HG03064 (cell line): Measurements from ENCODE around the gene NUFIP1.
"Not testable (repeated sequence)": the region's sequence is repeated elsewhere in the genome, so short reads cannot be mapped to it uniquely, and the experiment has no call there.

Source experiments
- ATAC-seq: cut with Tn5 transposase; IDR thresholded peaks from one replicate; pipeline ENCODE4 v1.9.1; 2021; ENCODE audit warnings: low read depth; ENCODE audit not compliant: unreplicated experiment

The NUFIP1 gene

DNA sequence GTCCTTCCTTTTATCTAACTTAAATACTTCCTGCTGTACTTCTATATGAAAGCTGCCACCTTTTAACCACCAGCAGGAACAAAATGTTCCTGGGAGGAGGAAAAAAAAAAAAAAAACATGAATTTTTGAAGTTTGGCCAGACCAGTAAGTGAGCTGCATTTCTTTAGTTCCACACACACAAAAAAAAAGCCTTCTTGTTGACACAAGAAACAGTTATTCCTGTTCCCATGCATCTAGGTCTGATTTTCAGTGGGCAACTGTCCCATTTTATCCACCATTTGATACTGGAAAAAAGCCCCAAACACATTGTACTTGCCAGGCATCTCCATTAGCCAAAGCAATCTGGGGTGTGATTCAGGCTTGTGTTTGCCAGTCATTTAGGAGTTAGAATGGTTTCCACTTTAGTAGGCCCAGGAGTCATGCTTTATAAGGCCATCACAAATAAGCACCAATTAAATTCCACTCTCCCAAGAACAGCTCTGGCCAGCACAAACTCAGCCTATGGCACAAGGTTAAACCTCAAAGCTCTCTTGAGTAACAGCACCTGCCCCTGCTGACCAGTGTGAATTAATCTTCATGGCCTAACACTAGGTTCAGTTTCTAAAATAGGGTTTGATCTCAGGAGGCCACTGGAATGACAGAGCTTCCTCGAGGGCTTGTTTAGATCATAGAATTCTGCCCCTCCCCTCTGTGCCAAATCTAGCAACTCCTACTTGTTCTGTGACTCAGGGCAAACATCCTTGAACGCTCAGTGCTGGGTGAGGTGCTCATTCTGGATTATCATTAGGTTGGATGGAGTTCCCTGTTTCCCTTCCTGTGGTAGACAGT lies 67.1 kb downstream of the NUFIP1 start:
- ATAC-seq: no peak

DNA sequence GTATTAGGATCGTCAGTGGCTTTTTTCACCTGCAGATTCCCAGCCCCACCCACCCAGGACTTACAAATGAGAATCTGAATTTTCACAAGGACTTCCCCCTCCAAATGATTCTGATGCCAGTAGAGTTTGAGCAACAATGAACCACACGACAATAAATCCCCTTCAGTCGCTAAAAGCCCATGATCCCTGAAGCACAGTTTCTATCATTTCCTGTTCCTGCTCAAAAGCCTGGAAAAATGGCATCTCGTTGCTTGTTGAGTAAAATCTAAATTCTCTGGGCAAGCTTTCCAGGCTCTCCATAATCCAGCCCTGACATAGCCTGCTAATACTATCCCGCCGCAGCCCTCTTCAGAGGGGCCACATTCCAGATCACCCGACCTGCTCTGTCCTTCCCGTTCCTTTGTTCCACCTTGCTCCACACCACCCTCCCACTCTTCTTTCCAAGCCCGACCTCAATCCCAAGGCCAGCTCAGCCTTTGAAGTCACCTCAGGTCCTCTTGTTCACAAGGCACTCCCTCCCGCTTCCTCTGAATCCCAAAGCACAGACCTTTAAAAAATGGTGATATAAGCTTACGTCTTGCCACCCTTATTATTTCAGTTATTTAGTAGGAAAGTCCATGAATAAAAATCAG lies 67.9 kb downstream of the NUFIP1 start:
- no peak for ATAC-seq

DNA sequence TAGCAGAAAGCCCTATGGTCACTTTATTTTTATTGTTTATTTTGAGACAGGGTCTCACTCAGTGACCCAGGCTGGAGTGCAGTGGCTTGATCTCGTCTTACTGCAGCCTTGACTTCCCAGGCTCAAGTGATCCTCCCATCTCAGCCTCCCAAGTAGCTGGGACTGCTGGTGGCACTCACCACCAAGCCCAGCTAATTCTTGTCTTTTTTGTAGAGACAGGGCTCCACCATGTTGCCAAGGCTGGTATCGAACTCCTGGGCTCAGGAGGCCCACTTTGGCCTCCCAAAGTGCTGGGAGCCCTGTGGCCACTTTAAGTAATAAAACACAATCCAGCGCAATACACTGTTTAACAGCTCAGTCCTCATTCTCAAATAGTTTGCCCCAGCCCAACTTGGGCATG lies 69.3 kb downstream of the NUFIP1 start:
- no peak for ATAC-seq

DNA sequence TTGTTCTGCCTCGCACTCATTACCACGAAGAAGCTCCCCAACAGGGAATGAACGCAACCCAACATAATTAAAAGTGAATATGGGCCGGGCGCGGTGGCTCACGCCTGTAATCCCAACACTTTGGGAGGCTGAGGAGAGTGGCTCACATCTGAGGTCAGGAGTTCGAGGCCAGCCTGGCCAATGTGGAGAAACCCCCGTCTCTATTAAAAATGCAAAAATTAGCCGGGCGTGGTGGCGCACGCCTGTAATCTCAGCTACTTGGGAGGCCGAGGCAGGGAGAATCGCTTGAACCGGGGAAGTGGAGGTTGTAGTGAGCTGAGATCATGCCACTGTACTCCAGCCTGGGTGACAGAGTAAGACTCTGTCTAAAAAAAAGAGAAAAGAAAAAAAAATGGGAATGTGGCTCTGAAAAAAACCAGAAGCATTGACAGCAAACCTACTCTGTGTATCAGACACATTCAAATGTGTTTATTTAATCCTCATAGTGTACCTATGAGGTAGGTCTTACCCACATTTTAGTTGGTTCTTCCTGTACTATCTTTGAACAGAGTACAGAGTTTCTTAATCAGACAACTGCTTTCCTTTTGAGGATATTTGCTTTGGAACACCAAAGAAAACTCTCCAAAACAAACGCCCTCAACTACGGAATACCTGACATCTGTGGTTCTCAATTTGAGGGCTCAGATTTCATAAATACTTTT lies 70.0 kb downstream of the NUFIP1 start:
- no peak for ATAC-seq

DNA sequence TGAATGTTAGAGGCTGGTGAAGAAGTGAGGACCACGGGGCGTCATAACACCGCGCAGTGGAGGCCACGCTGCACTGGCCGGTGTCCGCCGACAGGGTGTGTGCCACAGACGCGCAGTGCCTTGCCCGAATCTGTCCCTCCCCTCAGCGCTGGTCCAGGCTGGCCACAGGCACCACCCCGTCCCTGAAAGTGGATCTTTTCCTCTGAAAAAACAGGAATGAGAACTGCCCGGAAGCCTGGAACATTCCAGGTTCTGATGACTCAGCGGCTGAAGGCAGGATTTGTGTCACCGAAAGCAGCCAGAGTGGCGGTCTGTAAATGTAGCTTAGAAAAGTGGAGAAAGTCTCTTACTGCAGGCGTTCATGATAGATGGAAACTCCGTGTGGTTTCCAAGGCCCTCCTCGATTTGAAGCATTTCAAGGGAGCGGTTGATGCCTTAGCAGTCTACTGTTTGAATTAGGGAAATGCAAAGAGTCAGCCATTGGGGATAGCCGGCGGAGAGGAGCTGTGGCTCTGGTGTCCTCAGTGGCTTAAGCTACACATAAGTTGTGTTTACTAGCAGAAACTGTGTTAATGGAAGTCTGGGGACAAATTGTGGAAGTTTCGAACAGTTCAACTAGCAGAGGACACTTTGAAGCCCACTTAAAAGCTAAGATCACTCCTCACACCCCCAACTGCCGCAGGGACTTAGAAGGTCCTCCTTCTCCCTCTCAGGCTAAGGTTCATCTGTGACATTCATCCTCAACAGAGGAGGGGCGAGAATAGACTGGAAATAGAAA lies 70.8 kb downstream of the NUFIP1 start:
- peak; percentile 91 for ATAC-seq

DNA sequence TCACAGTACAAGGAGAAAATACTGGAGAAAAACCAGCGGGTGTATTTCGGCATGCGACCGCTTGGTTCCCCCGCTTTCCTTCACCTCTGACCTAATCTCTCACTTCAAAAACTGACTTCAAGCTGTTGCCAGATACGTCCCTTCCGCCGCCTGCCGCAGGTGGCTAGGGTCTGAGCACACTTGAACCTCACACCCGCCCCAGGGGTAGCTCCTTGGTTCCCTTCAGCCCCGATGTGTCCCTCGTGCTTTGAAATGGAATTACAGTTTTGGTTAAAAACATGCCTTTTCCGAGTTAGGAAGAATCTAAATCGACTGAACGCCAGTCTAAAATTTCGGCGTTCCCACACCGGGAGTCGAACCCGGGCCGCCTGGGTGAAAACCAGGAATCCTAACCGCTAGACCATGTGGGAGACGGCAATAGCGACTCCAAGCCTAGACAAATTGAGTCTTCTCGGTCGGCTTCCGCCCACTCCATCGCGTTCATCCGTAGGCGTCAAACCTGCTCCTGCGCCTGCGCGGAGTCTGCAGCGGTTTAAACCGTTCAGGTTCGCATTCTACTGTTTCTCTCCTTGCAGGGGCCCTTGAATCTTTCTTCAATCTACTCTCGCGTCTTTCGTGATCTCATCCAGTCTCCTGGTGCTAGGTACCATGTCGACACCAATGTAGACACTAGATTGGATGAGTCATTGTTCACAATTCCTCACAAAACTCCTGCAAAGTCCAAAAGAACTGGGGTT lies 71.5 kb downstream of the NUFIP1 start:
- ATAC-seq: peak; percentile 78

DNA sequence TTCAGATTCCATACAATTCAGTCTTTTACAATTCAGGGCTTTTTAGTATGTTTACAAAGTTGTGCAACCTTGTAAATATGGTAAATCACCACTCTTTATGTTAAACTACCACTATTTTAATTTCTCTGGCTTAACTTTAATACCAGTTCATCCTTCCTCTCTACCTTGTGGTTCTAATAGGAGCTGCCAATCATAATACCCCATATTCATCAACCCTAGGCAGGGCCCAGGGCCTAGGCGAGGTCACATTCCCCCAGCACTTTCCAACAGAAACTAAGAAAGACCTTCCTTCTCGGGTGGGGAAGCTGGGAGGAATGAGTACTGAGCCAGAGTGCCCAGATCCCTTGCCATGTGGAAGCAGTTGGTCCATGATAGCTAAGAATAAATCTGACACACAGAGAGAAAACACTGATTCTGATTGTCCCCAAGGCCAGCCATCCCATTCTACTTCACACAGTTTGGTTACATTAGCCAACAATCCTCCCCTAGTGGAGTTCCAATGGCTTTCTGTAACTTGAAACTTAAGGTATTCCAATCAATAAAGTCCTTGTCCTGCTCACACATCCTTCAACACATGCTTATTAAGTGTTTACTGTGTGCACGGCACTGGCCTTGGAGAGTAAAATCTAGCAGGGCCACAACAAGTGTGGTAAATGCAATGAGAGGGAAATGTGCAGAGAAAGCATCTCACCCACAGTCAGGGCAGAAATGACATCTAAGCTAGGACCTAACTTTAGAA lies 76.8 kb downstream of the NUFIP1 start:
- ATAC-seq: no peak

DNA sequence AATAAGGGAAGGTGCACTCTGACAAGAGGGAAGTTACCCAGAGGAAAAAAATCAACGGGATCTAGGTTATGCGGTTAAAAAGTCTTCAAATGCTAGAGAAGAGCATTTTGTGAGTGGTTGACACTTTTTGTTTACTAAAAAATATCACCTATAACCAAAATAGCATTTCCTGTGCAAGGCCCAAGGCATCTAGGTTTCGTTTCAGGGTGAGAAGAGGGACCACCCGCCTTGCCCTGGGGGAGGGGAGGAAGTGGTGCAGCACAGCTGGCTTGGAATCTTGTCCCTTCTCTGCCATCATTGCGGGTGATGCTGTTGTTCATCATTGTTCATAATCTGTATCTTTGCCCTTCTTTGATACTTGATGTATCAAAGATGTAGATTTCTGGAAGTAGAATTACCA lies 80.6 kb downstream of the NUFIP1 start:
- no peak for ATAC-seq

DNA sequence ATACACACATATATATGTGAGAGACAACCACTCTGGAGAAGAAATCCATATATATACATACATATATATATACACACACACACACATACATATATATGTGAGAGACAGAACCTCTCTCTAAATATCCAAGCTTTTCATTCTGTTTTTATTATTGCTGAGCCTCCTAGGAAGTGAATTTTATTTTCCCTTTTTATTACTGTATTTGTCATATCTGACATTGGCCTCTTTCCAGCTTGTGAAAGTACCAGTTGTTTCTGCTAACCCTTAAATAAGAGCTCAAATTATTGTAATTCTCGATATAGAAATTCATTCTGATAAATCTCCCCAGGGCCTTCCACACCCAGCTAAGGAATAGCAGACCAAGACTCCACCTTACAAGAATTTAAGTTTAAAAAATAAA lies 81.0 kb downstream of the NUFIP1 start:
- no peak for ATAC-seq

DNA sequence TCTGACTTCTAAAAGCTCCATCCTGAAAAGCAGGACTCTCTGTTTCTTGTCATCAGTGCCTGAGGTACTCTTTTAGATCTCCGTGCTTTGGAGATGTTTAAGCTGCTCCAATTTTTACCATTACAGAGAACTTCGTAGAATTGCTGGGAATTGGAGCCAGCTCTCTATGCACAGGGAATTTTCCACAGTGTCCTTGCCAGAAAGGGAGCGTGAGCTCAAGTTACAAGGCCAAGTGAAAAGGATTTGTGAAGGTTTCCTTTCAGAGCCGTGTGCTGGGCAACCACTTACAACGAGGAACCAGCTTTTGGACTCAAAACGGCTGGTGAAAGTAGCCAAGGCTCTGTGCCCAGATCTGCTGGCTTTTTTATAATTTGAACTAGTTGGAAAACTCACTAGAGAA lies 82.6 kb downstream of the NUFIP1 start:
- no peak for ATAC-seq

DNA sequence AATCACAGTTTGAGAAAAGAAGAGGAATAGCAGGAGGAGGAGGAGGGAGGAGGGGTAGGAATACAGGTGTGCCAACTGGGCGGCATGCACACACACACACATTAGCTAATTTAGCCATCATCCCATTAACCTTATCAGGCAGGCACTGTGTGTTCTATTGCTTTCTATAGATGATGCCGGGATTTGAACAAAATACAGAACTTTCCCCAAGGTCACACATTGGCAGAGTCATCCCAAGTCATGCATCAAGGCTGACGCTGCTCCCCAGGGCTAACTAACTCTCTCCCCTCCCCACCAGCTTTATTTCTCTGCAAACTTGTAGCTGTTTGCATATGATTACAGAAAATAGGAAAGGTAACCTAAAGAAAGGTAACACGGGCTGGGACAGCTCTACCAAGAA lies 83.0 kb downstream of the NUFIP1 start:
- no peak for ATAC-seq

DNA sequence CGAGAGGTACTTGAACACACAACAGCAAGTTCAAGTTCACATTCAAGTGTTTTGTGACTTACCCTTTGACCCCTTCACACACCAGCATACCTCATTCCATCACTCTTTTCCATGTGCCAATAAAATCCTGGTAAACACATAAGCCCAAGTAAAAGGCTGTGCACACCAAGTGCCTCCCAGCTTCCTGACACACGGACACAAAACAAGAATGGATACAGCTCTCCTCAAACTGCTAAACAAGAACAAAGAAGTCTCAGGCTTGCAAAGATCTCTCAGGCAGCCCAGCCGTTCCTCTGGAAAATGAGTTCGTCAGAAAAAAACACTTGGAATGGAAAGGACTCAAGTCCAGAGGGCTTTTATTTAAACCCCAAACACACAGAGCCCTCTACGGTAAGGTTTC lies 83.7 kb downstream of the NUFIP1 start:
- no peak for ATAC-seq

DNA sequence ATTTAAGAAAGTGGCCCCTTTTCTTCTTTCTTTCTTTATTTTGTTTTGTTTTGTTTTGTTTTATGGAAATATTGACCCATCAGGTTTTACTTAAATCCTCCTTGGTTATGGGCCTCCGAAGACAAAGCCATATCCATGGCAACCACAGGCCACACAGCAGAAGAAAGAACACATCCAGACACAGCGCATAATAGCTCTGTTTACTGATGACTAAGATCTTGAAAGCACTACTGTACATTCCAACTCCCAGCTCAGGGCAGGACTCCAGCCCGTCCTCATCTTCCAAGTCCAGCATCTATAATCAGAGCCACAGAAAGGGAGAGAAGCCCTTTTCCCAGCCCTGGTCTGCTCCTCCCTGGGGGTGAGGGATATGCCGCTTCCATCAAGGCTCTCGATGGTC lies 84.3 kb downstream of the NUFIP1 start:
- ATAC-seq: no peak

DNA sequence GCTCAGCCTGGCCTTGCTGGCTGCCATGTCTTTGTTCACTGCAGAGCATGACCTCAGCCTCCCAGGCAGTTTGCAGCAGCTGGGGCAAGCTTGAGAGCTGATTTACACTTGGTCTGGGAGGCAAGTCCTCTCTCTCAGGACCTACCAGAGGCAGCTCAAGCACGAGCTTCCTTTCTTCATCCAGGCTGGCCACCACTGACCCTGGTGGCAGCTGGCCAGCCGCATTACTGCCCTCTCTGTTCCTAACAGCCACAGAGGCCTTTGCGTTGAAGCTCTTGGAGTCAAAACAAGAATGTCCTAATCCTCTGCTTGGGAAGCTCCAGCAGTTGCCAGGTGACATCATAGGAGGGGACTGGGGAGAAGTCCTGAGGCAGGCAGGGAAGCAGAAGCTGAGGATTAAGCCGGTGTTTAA lies 85.7 kb downstream of the NUFIP1 start:
- no peak for ATAC-seq

DNA sequence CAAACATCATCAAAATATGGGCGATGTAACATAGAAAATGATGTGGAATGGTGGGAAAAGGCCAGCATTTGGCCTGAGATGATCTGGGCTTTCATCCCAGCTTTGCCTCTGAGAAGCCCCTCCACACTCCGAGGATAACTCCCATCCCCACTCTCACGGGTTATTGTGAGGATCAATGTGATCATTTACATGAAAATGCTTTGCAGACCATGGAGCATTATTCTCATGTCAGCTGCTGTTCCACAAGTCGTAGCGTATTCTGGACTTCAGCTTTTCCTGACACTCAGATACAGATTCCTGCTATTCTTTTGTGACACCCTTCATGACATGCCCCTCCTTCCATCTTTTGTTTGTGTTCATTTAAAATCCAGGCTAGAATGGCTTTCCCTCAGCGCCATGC lies 86.5 kb downstream of the NUFIP1 start:
- no peak for ATAC-seq

DNA sequence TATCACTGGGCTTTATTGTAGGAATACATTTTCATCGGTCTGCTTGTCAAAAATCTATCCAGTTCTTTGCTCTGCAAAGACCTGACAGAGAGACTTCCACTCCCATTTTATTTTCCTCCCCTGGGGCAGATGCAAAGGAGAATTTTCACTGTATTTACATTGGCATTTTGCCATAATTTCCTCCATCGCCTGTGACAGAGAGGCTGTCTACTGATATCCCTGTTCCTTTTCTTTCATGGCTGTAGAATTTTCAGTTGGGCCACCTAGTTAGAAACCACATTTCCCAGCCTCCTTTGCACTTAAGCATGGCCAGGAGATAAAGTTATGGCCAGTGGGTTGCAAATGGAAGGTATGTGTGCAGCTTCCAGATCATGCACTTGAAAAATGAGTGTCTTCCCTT lies 89.3 kb downstream of the NUFIP1 start:
- ATAC-seq: no peak

DNA sequence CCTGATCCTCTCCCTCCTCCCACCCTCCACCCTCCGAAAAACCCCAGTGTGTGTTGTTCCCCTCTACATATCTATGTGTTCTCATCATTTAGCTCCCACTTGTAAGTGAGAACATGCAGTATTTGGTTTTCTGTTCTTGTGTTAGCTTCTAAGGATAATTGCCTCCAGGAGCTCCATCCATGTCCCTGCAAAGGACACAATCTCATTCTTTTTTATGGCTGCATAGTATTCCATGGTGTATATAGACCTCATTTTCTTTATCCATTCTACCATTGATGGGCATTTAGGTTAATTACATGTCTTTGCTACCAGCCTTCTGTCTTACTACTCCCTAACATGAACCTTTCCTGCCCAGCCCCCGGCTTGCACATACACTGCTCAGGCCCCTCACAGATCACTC lies 91.0 kb downstream of the NUFIP1 start:
- not testable (repeated sequence) for ATAC-seq

DNA sequence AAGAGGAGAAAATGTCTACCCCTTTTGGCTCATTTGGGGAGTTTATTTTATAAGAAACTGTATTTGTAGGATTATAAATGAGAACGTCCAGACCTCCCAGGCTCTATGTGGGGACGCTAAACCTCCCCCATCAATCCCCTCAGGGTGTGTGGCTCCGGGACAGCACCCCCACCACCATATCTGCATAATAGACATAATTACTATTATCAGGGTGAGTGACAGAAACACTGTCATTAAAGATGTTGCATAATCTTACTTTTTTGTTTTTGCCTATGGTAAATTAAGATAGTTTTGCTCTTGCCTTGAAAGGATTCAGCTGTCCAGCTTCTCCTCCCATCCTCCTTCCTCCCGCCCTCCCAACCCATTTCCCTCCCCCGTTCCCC lies 93.3 kb downstream of the NUFIP1 start:
- ATAC-seq: no peak

DNA sequence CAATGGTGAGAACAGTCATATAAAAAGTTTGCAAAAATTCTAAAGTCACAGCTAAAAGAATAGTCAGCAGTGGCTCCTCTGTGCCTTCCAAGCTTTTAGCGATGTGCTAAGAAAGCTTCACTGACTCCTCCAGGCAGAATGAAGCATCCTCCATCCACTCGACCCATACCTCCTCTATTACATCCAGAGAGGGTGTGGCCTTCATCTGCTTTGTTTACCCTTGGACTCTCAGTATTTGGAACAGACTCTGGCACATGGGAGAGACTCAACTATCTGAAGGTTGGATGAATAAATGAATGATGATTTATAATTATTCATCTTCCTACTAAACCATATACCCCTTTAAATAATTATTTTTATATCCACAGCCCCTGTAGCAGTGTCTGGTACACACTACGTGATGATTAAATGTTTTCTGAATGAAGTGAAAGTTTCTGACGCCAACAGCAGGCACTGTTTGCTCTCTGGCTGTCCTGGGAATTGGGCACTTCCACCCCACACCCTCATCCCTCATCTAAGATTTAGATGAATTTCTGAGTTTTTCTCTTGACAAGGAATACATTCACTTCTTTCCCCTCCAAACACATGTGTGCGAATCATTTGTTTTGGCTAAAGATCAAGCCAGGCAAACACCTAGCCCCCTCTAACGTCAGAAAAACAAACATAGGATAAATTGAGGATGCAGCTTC lies 93.9 kb downstream of the NUFIP1 start:
- ATAC-seq: no peak
